K562 treated with DMSO at 1 percent for 4 hours (cell line): Measurements from ENCODE around the gene ARL6IP5. TPM values are rescaled to one million over a fixed set of nuclear protein-coding genes. Genes with fewer than 3 reads are reported as not detected.

Experiments
- total RNA-seq: library from RNA; unstranded; fragments of 300-600 nt; gene quantifications from 2 replicates; pipeline ENCODE4 v1.2.3, GENCODE V29; 2022; ENCODE audit not compliant: insufficient read depth

Gene ARL6IP5, protein sequence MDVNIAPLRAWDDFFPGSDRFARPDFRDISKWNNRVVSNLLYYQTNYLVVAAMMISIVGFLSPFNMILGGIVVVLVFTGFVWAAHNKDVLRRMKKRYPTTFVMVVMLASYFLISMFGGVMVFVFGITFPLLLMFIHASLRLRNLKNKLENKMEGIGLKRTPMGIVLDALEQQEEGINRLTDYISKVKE
- 23.4 and 23.6 TPM in 2 replicates for total RNA-seq

DNA sequence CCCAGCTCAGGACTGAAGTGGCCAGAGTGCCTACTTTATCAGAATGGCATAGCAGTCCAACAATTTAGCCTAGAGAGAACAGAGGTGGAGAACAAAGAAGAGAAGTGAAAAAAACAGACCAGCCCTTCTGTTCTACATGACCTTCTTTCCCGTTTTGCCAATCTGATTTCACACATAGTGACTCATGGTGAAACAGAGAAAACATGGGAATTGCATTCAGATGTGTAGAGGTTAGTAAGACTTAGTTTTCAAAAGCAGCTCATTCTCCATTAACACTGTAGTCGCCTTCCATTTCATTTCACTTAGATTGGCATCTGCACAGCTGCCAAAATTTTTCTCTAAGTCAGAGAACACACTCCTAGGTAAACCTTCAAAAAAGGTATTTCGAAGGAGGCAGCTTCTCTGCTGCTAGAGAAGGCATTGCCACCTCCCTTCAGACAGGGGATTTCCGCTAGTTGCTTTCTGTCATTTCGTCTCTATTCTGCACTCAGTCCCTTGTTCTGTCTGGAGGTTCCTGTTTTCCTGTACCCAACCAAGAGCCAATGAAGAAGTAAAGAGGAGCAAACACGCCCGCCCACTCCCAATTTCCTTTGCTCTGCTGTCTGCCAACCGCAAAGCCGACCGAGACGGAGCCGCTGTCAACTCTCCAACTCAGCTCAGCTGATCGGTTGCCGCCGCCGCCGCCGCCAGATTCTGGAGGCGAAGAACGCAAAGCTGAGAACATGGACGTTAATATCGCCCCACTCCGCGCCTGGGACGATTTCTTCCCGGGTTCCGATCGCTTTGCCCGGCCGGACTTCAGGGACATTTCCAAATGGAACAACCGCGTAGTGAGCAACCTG is at the start of gene ARL6IP5:
Gene ARL6IP5, plus strand, starts transcription at position 612 of the 842 bp plus-strand sequence. Its CDS starts 111 bp downstream, at position 723.

GRCh38 chr3:69051756-69052471 is 32.8 kb upstream of the ARL6IP5 start, which contains the start of gene TMF1:
Gene TMF1 (minus strand): TSS chr3:69052333. CDS start chr3:69052086, 247 bp downstream.

GRCh38 chr3:69080233-69080920 is 4.4 kb upstream of the ARL6IP5 start, which contains the start of gene UBA3:
Gene UBA3 (minus strand): TSS chr3:69080365. CDS start chr3:69080353, 12 bp downstream.

DNA sequence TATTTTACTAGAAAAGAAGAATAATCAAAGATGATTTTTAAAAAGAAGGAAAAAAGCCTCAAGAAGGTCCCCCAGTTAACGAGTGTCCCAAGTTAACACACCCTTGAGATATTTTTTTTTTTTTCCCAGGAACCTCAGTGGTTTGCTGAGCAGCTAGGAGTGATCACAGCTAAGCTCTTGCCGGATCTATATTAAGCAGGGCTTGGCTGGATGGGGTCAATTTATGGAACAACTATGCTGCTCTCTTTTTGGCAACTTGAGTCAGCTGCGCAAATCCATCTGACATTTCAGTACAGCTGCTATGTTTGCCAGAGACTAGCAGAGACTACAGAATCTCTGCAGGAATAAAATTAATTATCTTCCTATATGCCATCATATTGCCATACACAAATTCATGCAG is 37.7 kb downstream of the ARL6IP5 start, which contains the start of gene LMOD3:
Gene LMOD3, minus strand, starts transcription at position 193 of the 400 bp plus-strand sequence. CDS start 209 bp downstream, outside the sequence.

Other genes starting within 250 kb of the ARL6IP5 start
- gene TAFA4, start 152.4 kb upstream of the ARL6IP5 start, total RNA-seq = not detected in 2 replicates
- 3.4 and 5.1 TPM in 2 replicates for gene EOGT, start 71.3 kb upstream of the ARL6IP5 start, total RNA-seq
- 8.1 and 8.8 TPM in 2 replicates for gene TMF1, start 32.6 kb upstream of the ARL6IP5 start, total RNA-seq
- gene UBA3, start 4.6 kb upstream of the ARL6IP5 start, total RNA-seq = 23.1 and 28.1 TPM in 2 replicates
- 0.13 TPM in 1 of 2 replicates, not detected in the other for gene LMOD3, start 37.7 kb downstream of the ARL6IP5 start, total RNA-seq